Thyroid gland (tissue), 4 donors: Measurements from ENCODE around the gene ZC3H12A.

Experiments used
- POLR2A ChIP-seq, 2 donors: fragments of 450-650 bp; IDR thresholded peaks; one replicate each; pipeline ENCODE4 v1.6.1; 2017; ENCODE audit warnings: antibody characterized with exemption in 2 of 2, mild to moderate bottlenecking in 2 of 2, moderate library complexity in 1 of 2
- TF ChIP-seq, protein P1 (sequence below), 6 experiments: fragments of 200-600 bp in 3 of 6; fragments of 450-650 bp in 3 of 6; sonication (generic) in 3 of 6; IDR thresholded peaks; one replicate each; pipeline ENCODE4 v1.5.1; 2016 to 2019; ENCODE audit warnings: antibody characterized with exemption in 6 of 6, mild to moderate bottlenecking in 2 of 6, inconsistent platforms in 1 of 6, moderate library complexity in 1 of 6

DNA sequence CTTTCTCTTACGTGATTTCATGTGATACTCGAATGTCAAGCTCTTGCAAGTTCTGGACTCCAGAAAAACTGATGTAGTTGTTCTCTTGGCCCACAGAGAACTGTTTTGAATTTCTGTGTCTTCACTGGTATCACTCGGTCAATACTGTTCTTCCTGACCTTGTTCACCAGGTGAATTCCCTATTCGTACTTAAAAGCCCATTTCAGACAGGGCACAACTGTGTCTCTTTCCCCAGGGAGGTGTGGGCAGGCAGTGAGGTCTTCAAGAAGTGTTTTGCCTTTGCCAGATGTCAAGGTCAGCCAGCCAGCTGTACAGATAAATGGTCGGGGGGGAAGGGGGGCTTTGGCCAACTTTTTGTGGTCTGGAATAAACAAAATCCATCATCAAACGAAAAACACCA is 27.5 kb upstream of the ZC3H12A start:
- no peak for TF ChIP-seq POLR2A (IDR thresholded peaks at IDR 0.05)
- TF ChIP-seq, protein P1, sequence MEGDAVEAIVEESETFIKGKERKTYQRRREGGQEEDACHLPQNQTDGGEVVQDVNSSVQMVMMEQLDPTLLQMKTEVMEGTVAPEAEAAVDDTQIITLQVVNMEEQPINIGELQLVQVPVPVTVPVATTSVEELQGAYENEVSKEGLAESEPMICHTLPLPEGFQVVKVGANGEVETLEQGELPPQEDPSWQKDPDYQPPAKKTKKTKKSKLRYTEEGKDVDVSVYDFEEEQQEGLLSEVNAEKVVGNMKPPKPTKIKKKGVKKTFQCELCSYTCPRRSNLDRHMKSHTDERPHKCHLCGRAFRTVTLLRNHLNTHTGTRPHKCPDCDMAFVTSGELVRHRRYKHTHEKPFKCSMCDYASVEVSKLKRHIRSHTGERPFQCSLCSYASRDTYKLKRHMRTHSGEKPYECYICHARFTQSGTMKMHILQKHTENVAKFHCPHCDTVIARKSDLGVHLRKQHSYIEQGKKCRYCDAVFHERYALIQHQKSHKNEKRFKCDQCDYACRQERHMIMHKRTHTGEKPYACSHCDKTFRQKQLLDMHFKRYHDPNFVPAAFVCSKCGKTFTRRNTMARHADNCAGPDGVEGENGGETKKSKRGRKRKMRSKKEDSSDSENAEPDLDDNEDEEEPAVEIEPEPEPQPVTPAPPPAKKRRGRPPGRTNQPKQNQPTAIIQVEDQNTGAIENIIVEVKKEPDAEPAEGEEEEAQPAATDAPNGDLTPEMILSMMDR (IDR thresholded peaks at IDR 0.05) = no peak
